Stimulated activated CD8-positive, alpha-beta memory T cell treated with anti-CD3 and anti-CD28 coated beads, Interleukin-7, amount 100 ng/mL, for 1 hour (primary cell): Measurements from ENCODE around the gene FAM72B.
"Not testable (repeated sequence)": the region's sequence is repeated elsewhere in the genome, so short reads cannot be mapped to it uniquely, and the experiment has no call there.

ENCODE experiments used
- DNase-seq, 2 donors: peaks; one replicate each; pipeline ENCODE4 v3.0.0-alpha.2; 2020; ENCODE audit warnings: low read depth in 2 of 2

The FAM72B gene

GRCh38 chr1:121184290-121185127, at the start of gene FAM72B, which contains the start of gene SRGAP2C:
Gene FAM72B (minus strand): TSS chr1:121184340. CDS start chr1:121183489, 851 bp downstream.
Gene SRGAP2C (plus strand): TSS chr1:121184975. CDS start chr1:121187447, 2,472 bp downstream.
- DNase-seq, result peak; percentile 72 to 74

- DNase-seq, result not testable (repeated sequence)
Observed at GRCh38 chr1:121232445-121233125, 48.4 kb upstream of the FAM72B start.

- DNase-seq, result not testable (repeated sequence)
Observed at GRCh38 chr1:121230636-121231035, 46.5 kb upstream of the FAM72B start.

- not testable (repeated sequence) for DNase-seq
Observed at GRCh38 chr1:121227544-121228330, 43.6 kb upstream of the FAM72B start.

- DNase-seq, result not testable (repeated sequence)
Observed at GRCh38 chr1:121226925-121227324, 42.8 kb upstream of the FAM72B start.

- not testable (repeated sequence) for DNase-seq
Observed at GRCh38 chr1:121226295-121226904, 42.3 kb upstream of the FAM72B start.

GRCh38 chr1:121224714-121225113, 40.6 kb upstream of the FAM72B start:
- DNase-seq, result not testable (repeated sequence)

- not testable (repeated sequence) for DNase-seq
Observed at GRCh38 chr1:121221770-121222169, 37.6 kb upstream of the FAM72B start.

GRCh38 chr1:121216676-121217075, 32.5 kb upstream of the FAM72B start:
- not testable (repeated sequence) for DNase-seq

GRCh38 chr1:121215699-121216417, 31.7 kb upstream of the FAM72B start:
- not testable (repeated sequence) for DNase-seq

GRCh38 chr1:121214544-121215156, 30.5 kb upstream of the FAM72B start:
- not testable (repeated sequence) for DNase-seq

GRCh38 chr1:121213491-121213890, 29.4 kb upstream of the FAM72B start:
- DNase-seq, result not testable (repeated sequence)

GRCh38 chr1:121210778-121211177, 26.6 kb upstream of the FAM72B start:
- not testable (repeated sequence) for DNase-seq

- DNase-seq, result not testable (repeated sequence)
Observed at GRCh38 chr1:121208375-121208774, 24.2 kb upstream of the FAM72B start.

- DNase-seq, result not testable (repeated sequence)
Observed at GRCh38 chr1:121207328-121207727, 23.2 kb upstream of the FAM72B start.

GRCh38 chr1:121205786-121206711, 21.9 kb upstream of the FAM72B start:
- DNase-seq, result not testable (repeated sequence)

GRCh38 chr1:121202986-121203385, 18.8 kb upstream of the FAM72B start:
- not testable (repeated sequence) for DNase-seq

- not testable (repeated sequence) for DNase-seq
Observed at GRCh38 chr1:121200985-121201981, 17.1 kb upstream of the FAM72B start.
